HG03175 (cell line): ENCODE results near the gene MAGI2.

Experiments used
- ATAC-seq: cut with Tn5 transposase; IDR thresholded peaks from one replicate; pipeline ENCODE4 v1.9.1; 2021; ENCODE audit warnings: mild to moderate bottlenecking, moderate library complexity; ENCODE audit not compliant: unreplicated experiment

Gene MAGI2

DNA sequence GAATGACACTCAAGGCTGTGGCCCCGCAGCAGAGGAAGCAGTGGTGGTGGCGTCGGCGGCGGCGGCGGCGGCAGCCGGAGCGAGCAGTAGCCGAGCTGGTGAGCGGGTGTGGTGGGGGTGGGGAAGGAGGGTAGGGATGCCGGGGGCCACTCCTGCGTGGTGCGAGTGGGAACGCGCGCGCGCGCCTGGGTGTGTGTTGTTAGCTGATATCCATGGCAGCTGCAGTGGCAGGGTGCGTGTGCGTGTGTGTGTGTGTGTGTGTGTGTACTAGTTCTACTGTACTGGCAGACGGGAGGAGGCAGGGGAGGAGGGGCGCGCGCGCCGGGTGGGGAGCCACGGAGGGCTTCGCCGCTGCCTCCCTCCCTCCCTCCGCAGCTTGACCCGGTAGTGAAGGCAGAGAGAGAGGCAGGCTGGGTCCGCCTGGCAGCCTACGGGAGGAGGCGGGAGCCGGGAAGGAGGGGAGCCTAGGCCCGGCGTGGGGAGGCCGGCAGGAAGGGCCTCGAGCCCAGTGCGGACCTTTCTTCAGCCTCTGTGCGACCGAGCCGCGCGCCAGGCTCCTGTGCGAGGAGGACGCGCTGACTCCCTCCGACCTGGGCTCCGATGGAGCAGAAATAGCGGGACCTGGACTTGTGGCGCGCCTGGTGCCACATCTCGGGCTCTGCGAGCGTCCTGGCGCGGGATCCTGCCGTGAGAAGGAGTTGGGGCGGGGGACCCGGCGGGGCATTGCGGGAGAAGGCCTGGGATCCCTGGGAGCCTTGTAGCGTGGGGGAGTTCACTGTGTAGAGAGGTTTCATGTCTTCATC is at the start of gene MAGI2:
Gene MAGI2 (minus strand): TSS at position 110 of the 803 bp plus-strand sequence. CDS start 347 bp downstream, outside the sequence.
- no peak for ATAC-seq

GRCh38 chr7:79502151-79502550 is 48.7 kb upstream of the MAGI2 start:
- ATAC-seq, result no peak

DNA sequence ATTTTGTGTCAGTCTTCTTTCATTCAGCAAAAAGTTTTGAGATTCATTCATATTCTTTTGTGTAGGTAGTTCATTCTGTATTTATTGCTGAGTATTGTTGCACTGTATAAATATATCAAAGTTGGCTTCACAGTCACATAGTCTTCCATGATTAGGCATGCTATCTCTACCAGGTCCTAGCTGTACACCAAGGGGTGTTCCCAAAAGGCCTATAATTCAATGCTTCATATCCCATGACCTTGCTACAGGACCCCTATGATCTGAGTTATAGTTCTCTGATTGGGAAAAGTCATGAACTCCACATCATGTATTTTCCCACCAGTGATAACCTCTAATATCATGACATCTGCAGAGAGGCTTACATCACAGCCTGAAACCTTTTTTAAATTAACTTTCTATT is 47.3 kb upstream of the MAGI2 start:
- no peak for ATAC-seq

- ATAC-seq, result no peak
Observed at GRCh38 chr7:79497728-79498127, 44.3 kb upstream of the MAGI2 start.

DNA sequence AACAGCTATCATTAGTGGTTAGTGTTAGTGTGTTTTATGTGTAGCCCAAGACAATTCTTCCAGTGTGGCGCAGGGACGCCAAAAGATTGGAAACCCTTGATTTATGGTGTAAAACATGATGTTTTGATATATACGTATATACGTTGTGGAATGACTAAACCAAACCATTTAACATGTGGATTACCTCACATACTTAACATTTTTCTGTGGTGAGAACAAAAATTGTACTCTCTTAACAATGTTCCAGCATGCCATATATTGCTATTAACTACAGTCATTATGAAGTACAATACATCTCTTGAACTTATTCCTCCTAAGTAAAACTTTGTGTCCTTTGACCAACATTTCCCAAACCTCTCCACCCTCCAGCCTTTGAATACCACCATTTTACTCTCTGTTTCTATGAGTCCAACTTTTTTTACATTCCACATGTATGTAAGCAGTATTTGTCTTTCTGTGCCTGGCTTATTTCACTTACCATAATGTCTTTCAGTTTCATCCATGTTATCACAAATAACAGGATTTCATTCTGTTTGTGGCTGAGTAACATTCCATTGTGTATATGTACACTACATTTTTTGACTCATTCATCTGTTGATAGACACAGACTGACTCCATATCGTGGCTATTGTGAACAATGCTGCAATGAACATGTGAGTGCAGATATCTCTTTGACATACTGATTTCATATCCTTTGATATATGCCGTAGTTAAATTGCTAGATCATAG is 42.2 kb upstream of the MAGI2 start:
- no peak for ATAC-seq

DNA sequence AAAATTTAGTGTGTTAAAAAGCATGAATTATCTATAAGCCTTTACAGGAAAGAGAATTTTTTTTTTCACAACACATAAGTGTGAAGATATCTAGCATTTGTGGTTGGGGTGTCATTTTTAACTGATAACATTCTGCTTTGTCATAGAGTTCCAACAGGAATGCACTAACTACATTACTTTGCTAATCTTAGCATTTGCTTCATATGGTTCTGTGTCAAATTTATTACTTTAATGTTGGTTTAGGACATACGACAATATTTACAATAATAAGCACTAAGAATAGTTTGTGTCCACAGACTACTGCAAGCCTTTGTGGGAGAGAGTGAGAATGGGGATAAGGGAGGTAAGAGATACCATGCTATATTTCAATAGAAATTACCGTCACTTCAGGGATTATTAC is 40.6 kb upstream of the MAGI2 start:
- ATAC-seq, result no peak

DNA sequence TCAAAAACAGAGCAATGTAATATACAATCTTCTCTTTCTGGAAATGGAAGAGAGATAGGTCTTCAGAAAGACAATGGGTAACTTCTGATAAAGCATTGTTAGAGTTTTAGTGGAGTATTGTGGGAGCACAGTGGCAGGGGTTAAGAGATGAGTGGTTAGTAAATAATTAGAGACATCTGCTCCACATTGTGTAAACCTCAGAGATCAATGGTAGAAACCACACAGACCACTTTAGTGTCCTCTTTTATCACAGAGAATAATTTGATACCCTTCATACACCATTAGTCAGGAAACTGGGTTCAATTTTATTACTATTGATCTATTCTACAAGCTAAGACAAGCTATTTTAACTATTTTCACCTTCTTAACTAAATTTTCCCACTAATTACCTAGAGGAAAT is 35.9 kb upstream of the MAGI2 start:
- no peak for ATAC-seq

DNA sequence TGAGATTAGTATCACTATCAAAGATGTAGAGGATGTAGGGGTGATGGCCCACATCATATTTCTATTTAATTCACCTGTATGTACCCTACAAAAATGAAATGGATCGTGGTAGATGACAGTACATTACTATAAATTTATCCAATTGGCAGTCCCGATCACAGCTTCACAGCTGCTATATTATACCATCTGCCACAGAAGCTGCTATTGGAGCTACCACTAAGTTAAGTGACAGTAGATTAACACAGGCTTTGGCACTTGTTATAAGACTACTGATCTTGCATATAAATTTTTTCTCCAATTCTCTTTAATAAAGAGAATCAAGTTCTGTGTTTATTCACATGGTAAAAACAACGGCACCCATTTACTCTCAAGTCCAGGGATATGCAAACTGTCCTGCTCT is 24.9 kb upstream of the MAGI2 start:
- ATAC-seq, result no peak

GRCh38 chr7:79475455-79475854 is 22.0 kb upstream of the MAGI2 start:
- ATAC-seq, result no peak

DNA sequence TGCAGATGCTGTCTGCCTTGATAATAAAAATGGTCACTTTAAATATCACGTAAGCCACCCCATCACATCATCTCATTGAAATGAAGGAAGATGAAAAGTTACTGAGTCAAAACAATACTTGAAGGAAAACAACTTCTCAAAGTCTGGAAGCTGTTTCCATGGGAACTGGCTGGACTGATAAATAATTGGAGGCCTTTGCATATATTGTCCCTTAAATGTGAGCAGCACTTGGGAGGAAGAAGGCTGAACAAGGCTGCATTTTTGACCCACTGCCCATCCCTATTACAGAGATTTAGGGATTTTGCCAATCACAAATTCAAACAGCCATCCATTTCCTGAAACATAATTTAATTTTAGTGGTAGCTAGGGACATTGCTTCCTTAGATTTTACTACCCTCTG is 18.2 kb upstream of the MAGI2 start:
- ATAC-seq, result no peak

- no peak for ATAC-seq
Observed at GRCh38 chr7:79471283-79471682, 17.8 kb upstream of the MAGI2 start.

- no peak for ATAC-seq
Observed at GRCh38 chr7:79465551-79465950, 12.1 kb upstream of the MAGI2 start.

GRCh38 chr7:79464051-79464450 is 10.6 kb upstream of the MAGI2 start:
- ATAC-seq, result no peak

- no peak for ATAC-seq
Observed at GRCh38 chr7:79462390-79462789, 8.9 kb upstream of the MAGI2 start.

DNA sequence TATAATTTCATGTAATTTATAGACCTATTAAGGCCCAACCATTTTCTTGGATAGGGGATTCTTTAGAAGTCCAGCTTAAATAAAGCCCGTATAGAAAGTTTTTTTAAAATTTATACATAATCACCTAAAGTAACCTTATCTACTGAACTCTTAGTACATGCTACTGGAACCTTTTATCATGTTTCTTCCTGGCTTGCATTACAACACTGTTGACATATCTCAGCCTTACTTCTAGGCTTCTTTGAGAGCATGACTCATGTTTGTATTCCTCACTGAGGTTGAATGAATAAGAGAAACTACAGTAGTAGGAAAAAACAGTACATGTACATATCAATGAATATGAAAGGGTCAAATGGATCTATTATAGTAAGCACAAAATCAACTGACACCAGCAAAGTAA is 8.2 kb upstream of the MAGI2 start:
- no peak for ATAC-seq

DNA sequence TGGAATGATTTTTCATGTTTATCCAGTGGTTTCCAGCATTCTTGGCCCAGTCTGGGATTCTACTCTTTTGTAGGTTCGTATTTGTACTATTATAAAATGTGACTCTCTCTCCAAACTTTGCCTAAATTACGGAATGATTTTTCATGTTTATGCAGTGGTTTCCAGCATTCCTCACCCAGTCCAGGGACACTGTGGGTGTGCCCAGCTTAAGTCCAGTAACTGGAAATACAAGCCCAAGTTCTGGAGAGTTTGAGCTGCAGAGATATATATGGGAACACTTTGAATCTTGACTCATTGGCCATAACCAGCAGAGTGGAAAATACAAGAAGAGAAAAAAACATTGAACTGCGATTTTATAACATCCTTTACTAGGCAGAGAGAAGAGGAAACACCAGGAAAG is 5.9 kb upstream of the MAGI2 start:
- no peak for ATAC-seq

DNA sequence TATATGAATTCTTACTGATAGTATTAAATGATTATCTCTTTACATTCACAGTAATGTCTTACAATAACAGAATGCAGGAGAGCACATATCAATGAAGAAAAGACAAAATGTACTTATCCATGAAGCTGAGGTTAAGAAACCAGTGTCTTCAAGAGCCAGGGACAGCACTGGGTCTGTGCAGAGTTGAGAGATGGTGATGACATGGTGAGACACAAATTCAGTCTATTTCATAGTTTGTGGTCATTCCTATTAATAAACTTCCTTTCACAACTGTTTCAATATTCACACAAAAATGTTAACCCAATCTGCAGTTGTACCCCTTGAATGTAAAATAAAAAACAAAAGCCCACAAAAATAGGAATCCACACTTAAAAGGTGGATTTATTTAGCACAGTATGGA is 5.3 kb upstream of the MAGI2 start:
- ATAC-seq, result no peak

GRCh38 chr7:79455173-79455790 is 1.8 kb upstream of the MAGI2 start:
- no peak for ATAC-seq

DNA sequence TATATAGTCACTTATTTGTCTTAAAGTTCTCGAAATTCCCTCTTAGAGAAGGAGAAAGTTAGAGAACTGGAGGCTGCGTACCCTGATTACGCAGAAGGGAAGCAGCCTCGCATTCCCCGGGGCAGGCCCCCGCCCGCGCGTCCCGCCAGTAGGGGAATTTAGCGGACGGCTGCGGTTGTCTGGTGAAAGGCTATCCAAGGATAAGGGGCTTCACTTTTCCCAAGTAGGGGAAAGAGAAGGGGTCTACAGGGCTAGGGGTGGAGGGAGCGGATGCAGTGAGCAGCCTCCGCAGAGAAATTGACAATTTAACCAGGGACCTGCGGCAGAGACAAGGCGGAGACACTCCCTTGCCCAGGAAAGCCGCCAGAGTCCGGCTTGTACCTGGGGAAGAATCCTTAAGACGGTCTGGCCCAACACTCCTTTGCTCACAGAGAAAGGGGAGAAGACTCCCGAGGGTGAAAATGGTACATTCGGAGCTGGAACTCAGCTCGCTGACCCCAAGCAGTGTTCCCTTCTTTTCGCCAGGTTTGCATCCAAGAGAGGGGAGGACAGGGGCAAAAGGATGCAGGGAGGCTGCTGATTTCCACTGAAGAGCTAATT is 994 bp upstream of the MAGI2 start:
- no peak for ATAC-seq

- ATAC-seq, result no peak
Observed at GRCh38 chr7:79453266-79453557, 255 bp downstream of the MAGI2 start.

DNA sequence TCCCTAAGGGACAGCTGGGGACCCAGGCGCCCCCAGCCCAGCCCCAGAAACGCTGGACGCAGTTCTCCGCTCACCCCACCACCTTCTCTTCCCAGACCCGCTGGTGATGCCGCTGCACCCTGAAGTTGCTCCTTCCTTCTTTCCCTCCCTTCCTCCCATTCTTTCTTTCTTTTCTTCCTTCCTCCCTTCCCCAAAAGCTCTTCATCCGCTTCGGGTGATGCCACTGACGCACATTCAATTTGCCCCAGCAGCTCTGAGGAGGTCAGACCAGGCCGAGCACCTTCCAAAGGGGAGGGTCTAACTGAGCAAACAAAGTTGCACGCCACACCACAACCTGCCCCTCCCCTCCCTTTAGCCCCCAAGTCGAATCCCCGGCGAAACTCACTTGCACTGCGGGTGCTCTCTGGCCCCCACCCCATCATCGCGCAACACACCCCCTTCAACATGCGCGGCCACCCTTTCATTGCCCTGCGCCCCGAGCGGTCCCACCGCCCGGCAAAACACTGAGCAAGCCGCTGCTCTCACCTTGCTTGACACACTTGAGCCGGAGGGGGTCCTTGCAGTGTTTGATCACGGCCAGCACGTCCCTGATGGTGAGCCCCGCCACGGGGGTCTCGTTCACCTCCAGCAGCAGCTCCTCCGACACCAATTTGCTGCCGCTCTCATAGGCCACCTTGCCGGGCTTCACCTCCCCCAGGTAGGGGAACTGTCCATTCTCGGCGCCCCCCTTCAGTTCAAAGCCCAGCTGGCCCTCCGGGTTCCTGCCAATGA is 787 bp downstream of the MAGI2 start:
- no peak for ATAC-seq
